GM23338 (cell line): ENCODE measurements around the gene IGF2BP2.

Experiments
- CTCF ChIP-seq, 2 experiments: fragments of 200-600 bp in 1 of 2; sonication (generic) in 1 of 2; conservative IDR thresholded peaks; 2 replicates each; pipeline versions ENCODE4 v1.5.1 to v1.6.1; 2016 to 2017; ENCODE audit warnings: antibody characterized with exemption in 2 of 2, low read depth in 2 of 2, mild to moderate bottlenecking in 2 of 2, moderate library complexity in 1 of 2
- EZH2 ChIP-seq: fragments of 200-600 bp; sonication (generic); IDR thresholded peaks from one replicate; pipeline ENCODE4 v1.8.0; 2017; ENCODE audit warnings: antibody characterized with exemption, mild to moderate bottlenecking, low read depth; ENCODE audit not compliant: unreplicated experiment
- JUNB ChIP-seq: IDR thresholded peaks from one replicate; pipeline ENCODE4 v1.6.1; 2016; ENCODE audit warnings: antibody characterized with exemption; ENCODE audit not compliant: unreplicated experiment
- POLR2AphosphoS5 ChIP-seq: IDR thresholded peaks from 2 replicates; pipeline ENCODE4 v1.6.1; 2016; ENCODE audit warnings: antibody characterized with exemption, low read depth
- REST ChIP-seq: IDR thresholded peaks from one replicate; pipeline ENCODE4 v1.6.1; 2018; ENCODE audit warnings: antibody characterized with exemption; ENCODE audit not compliant: unreplicated experiment
- ZNF114 ChIP-seq: fragments of 250-450 bp; sonication (Bioruptor Pico); IDR thresholded peaks from 2 replicates; pipeline ENCODE4 v1.5.0; 2020; ENCODE audit warnings: mild to moderate bottlenecking, moderate library complexity

- TF ChIP-seq EZH2: no peak
- no peak for TF ChIP-seq CTCF (conservative IDR thresholded peaks at IDR 0.05; ENCODE audit: low read depth in 2 of 2)
- TF ChIP-seq REST: no peak
- no peak for TF ChIP-seq JUNB
- no peak for TF ChIP-seq POLR2AphosphoS5
- TF ChIP-seq ZNF114 (CRISPR knock-in tag): no peak
Observed at GRCh38 chr3:185649414-185649813, 175.4 kb downstream of the IGF2BP2 start.
